GM19193 (cell line): ENCODE data around the gene ZNF416.

Source experiments
- POLR2A ChIP-seq: IDR thresholded peaks from 4 replicates; pipeline ENCODE4 v1.6.1; 2011; ENCODE audit not compliant: insufficient read depth, insufficient read length; ENCODE audit errors: extremely low read depth

The ZNF416 gene

GRCh38 chr19:57572415-57572947 lies 6.2 kb downstream of the ZNF416 start:
- no peak for TF ChIP-seq POLR2A

- no peak for TF ChIP-seq POLR2A
Measured at GRCh38 chr19:57570707-57571106, 8.0 kb downstream of the ZNF416 start.

GRCh38 chr19:57566396-57567265 lies 12.1 kb downstream of the ZNF416 start:
- no peak for TF ChIP-seq POLR2A

- no peak for TF ChIP-seq POLR2A
Measured at GRCh38 chr19:57563547-57563946, 15.2 kb downstream of the ZNF416 start.

- no peak for TF ChIP-seq POLR2A
Measured at GRCh38 chr19:57560049-57560491, 18.6 kb downstream of the ZNF416 start.

GRCh38 chr19:57559404-57560025 lies 19.2 kb downstream of the ZNF416 start, which contains the start of gene ZNF550:
Gene ZNF550 (minus strand): TSS chr19:57559863. CDS start chr19:57559682, 181 bp downstream.
- peak; percentile 66 for TF ChIP-seq POLR2A

GRCh38 chr19:57559008-57559403 lies 19.7 kb downstream of the ZNF416 start:
- no peak for TF ChIP-seq POLR2A

- no peak for TF ChIP-seq POLR2A
Measured at GRCh38 chr19:57558525-57558924, 20.2 kb downstream of the ZNF416 start.

- no peak for TF ChIP-seq POLR2A
Measured at GRCh38 chr19:57557659-57558058, 21.1 kb downstream of the ZNF416 start.

- TF ChIP-seq POLR2A = no peak
Measured at GRCh38 chr19:57552432-57552831, 26.3 kb downstream of the ZNF416 start.

GRCh38 chr19:57546513-57546912 lies 32.2 kb downstream of the ZNF416 start:
- TF ChIP-seq POLR2A = no peak

- TF ChIP-seq POLR2A = no peak
Measured at GRCh38 chr19:57537953-57538547, 40.7 kb downstream of the ZNF416 start.

- TF ChIP-seq POLR2A = peak; percentile 63
Measured at GRCh38 chr19:57527136-57527881, 51.4 kb downstream of the ZNF416 start, which contains the start of gene ZNF549. Gene ZNF549 (plus strand): TSS chr19:57527356. CDS start chr19:57527574, 218 bp downstream.
